HepG2 (cell line): ENCODE results near the gene MRPL20. TPM values are rescaled to one million over a fixed set of nuclear protein-coding genes. Genes with fewer than 3 reads are reported as not detected.
A peak's percentile ranks its signal among the peaks of the same experiment; 100 is the strongest.

Experiments
- IRF2 ChIP-seq: IDR thresholded peaks from 2 replicates; pipeline ENCODE4 v1.6.1; 2018; ENCODE audit warnings: missing genetic modification reagents, missing compliant biosample characterization
- PCBP2 ChIP-seq: fragments of 200-400 bp; formaldehyde crosslinking; optimal IDR thresholded peaks from 2 replicates; pipeline ENCODE3; 2018; ENCODE audit warnings: low read length, low read depth; ENCODE audit not compliant: poor library complexity, severe bottlenecking
- PREB ChIP-seq: sonication (generic); formaldehyde crosslinking; IDR thresholded peaks from 2 replicates; pipeline ENCODE4 v1.4.0; 2020; ENCODE audit warnings: missing genetic modification reagents
- SAFB2 ChIP-seq: sonication (generic); formaldehyde crosslinking; IDR thresholded peaks from 2 replicates; pipeline ENCODE4 v1.5.1; 2020; ENCODE audit warnings: missing genetic modification reagents, low read depth, mild to moderate bottlenecking, borderline replicate concordance
- SOX5 ChIP-seq: IDR thresholded peaks from 2 replicates; pipeline ENCODE4 v1.6.1; 2016; ENCODE audit warnings: borderline replicate concordance
- TMF1 ChIP-seq: sonication (generic); formaldehyde crosslinking; IDR thresholded peaks from 2 replicates; pipeline ENCODE4 v1.8.1; 2022; ENCODE audit warnings: low read depth, missing genetic modification reagents
- XBP1 ChIP-seq: sonication (generic); formaldehyde crosslinking; IDR thresholded peaks from 2 replicates; pipeline ENCODE4 v1.5.0; 2020; ENCODE audit warnings: missing genetic modification reagents
- XRCC5 ChIP-seq: fragments of 200-400 bp; formaldehyde crosslinking; optimal IDR thresholded peaks from 2 replicates; pipeline ENCODE3; 2017; ENCODE audit warnings: mild to moderate bottlenecking, low read length
- ZNF230 ChIP-seq: sonication (generic); formaldehyde crosslinking; IDR thresholded peaks from 2 replicates; pipeline ENCODE4 v1.4.0; 2020; ENCODE audit warnings: mild to moderate bottlenecking, missing genetic modification reagents
- ZNF615 ChIP-seq: sonication (generic); formaldehyde crosslinking; IDR thresholded peaks from 2 replicates; pipeline ENCODE4 v1.5.0; 2020; ENCODE audit warnings: mild to moderate bottlenecking, missing genetic modification reagents, borderline replicate concordance
- ZNF644 ChIP-seq: IDR thresholded peaks from 2 replicates; pipeline ENCODE4 v1.6.1; 2016; ENCODE audit warnings: low read depth
- ZNF678 ChIP-seq: sonication (generic); formaldehyde crosslinking; IDR thresholded peaks from 2 replicates; pipeline ENCODE4 v1.4.0; 2020; ENCODE audit warnings: mild to moderate bottlenecking, missing genetic modification reagents
- ZNF788 ChIP-seq: sonication (generic); formaldehyde crosslinking; IDR thresholded peaks from 2 replicates; pipeline ENCODE4 v1.5.0; 2020; ENCODE audit warnings: mild to moderate bottlenecking, missing genetic modification reagents, borderline replicate concordance
- ZNF816 ChIP-seq: sonication (generic); formaldehyde crosslinking; IDR thresholded peaks from 2 replicates; pipeline ENCODE4 v1.8.0; 2022; ENCODE audit warnings: missing genetic modification reagents, mild to moderate bottlenecking, borderline replicate concordance
- polyA plus RNA-seq, 8 experiments: library from polyadenylated mRNA; depleted of rRNA in 3 of 8; stranded (reverse) in 7 of 8; unstranded in 1 of 8; fragments of >200 nt; fragmentation: Illumina TruSeq in 4 of 8; extraction: Trizol in 4 of 8; gene quantifications; 2 replicates each; pipeline versions ENCODE4 v1.2.1 to v1.2.3, GENCODE V29; 2011 to 2016; ENCODE audit warnings: low read depth in 4 of 8, missing spikeins in 1 of 8, mixed read lengths in 1 of 8; ENCODE audit not compliant: insufficient read depth in 1 of 8
- total RNA-seq, 5 experiments: library from RNA; depleted of rRNA; stranded (reverse); fragments of >200 nt; fragmentation: Illumina TruSeq; extraction: Trizol; gene quantifications; 2 replicates each; pipeline ENCODE4 v1.2.3, GENCODE V29; 2016; ENCODE audit warnings: low read depth in 1 of 5
- TF ChIP-seq, protein P1 (sequence below): sonication (generic); formaldehyde crosslinking; IDR thresholded peaks from 2 replicates; pipeline ENCODE4 v1.9.0; 2021; ENCODE audit warnings: mild to moderate bottlenecking, missing genetic modification reagents
- TF ChIP-seq, protein P2 (sequence below): sonication (generic); formaldehyde crosslinking; IDR thresholded peaks from 2 replicates; pipeline ENCODE4 v1.4.0; 2020; ENCODE audit warnings: missing genetic modification reagents, mild to moderate bottlenecking, borderline replicate concordance
- TF ChIP-seq, protein P3 (sequence below): IDR thresholded peaks from 2 replicates; pipeline ENCODE4 v1.6.1; 2016; ENCODE audit warnings: control low read depth

MRPL20 gene
- total and polyA plus RNA-seq, 2 of the 13 experiments (the other 11 are each of a cell fraction or from before 2014, with no cell fraction given) = 59.2 to 127 TPM

DNA sequence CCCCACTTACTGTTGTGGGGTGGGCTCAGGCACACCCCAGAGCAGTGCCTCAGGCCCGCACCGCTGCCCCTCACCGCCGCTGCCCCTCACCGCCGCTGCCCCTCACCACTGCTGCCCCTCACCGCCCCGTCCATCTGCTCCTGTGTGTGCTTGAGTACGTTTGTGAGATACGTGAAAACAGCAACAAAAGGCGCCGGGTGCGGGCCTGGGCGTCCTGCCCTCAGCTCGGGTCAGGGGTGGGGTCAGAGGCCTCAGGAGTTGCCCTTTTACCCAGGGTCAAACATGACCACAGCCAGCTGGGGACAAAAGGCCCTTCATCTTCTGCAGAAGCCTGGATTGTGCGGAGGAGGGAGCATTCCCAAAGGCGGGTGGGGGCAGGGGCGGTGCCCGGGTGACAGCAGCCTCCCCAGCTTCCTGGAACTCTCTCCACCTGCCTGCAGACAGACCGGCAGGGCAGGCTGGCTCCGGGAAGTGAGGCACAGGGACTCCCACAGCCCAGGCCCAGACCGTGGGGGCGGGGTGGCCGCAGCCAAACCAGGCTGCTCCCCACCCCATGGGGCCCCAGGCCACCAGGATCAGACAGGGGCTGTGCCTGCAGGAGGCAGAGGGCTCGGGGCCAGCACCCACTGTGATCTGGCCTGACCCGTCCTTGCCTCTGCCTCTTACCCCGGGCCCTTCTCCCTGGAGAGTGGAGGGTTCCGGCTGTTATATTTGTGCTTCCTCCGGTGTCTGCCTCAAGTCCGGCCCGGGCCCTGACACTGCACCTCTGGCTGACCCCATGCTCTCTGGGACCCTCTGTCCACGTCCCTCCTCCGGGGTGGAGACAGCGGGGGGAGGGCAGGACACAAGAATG, 26.1 kb upstream of the MRPL20 start (continued):
- TF ChIP-seq, protein P1, sequence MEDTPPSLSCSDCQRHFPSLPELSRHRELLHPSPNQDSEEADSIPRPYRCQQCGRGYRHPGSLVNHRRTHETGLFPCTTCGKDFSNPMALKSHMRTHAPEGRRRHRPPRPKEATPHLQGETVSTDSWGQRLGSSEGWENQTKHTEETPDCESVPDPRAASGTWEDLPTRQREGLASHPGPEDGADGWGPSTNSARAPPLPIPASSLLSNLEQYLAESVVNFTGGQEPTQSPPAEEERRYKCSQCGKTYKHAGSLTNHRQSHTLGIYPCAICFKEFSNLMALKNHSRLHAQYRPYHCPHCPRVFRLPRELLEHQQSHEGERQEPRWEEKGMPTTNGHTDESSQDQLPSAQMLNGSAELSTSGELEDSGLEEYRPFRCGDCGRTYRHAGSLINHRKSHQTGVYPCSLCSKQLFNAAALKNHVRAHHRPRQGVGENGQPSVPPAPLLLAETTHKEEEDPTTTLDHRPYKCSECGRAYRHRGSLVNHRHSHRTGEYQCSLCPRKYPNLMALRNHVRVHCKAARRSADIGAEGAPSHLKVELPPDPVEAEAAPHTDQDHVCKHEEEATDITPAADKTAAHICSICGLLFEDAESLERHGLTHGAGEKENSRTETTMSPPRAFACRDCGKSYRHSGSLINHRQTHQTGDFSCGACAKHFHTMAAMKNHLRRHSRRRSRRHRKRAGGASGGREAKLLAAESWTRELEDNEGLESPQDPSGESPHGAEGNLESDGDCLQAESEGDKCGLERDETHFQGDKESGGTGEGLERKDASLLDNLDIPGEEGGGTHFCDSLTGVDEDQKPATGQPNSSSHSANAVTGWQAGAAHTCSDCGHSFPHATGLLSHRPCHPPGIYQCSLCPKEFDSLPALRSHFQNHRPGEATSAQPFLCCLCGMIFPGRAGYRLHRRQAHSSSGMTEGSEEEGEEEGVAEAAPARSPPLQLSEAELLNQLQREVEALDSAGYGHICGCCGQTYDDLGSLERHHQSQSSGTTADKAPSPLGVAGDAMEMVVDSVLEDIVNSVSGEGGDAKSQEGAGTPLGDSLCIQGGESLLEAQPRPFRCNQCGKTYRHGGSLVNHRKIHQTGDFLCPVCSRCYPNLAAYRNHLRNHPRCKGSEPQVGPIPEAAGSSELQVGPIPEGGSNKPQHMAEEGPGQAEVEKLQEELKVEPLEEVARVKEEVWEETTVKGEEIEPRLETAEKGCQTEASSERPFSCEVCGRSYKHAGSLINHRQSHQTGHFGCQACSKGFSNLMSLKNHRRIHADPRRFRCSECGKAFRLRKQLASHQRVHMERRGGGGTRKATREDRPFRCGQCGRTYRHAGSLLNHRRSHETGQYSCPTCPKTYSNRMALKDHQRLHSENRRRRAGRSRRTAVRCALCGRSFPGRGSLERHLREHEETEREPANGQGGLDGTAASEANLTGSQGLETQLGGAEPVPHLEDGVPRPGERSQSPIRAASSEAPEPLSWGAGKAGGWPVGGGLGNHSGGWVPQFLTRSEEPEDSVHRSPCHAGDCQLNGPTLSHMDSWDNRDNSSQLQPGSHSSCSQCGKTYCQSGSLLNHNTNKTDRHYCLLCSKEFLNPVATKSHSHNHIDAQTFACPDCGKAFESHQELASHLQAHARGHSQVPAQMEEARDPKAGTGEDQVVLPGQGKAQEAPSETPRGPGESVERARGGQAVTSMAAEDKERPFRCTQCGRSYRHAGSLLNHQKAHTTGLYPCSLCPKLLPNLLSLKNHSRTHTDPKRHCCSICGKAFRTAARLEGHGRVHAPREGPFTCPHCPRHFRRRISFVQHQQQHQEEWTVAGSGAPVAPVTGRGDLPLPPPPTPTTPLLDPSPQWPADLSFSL = no peak
- TF ChIP-seq ZNF615 (peak; percentile 94; the same call in 1 of the 2 replicates), PREB (CRISPR knock-in tag) (no peak), SOX5 (CRISPR knock-in tag) (peak; percentile 92), IRF2 (CRISPR knock-in tag) (peak; percentile 81), SAFB2 (CRISPR knock-in tag) (no peak; the same call in none of the 2 replicates), ZNF816 (CRISPR knock-in tag) (no peak), ZNF230 (CRISPR knock-in tag) (no peak; the same call in 1 of the 2 replicates), ZNF644 (peak; percentile 14; the same call in 1 of the 2 replicates), XBP1 (CRISPR knock-in tag) (no peak), ZNF678 (CRISPR knock-in tag) (0 out of 2 replicates have a peak, but pooled peaks have one; percentile 61), XRCC5 (peak; percentile 87), PCBP2 (no peak), TMF1 (no peak; the same call in 1 of the 2 replicates), ZNF788 (CRISPR knock-in tag) (peak; percentile 79)
- TF ChIP-seq, protein P2, sequence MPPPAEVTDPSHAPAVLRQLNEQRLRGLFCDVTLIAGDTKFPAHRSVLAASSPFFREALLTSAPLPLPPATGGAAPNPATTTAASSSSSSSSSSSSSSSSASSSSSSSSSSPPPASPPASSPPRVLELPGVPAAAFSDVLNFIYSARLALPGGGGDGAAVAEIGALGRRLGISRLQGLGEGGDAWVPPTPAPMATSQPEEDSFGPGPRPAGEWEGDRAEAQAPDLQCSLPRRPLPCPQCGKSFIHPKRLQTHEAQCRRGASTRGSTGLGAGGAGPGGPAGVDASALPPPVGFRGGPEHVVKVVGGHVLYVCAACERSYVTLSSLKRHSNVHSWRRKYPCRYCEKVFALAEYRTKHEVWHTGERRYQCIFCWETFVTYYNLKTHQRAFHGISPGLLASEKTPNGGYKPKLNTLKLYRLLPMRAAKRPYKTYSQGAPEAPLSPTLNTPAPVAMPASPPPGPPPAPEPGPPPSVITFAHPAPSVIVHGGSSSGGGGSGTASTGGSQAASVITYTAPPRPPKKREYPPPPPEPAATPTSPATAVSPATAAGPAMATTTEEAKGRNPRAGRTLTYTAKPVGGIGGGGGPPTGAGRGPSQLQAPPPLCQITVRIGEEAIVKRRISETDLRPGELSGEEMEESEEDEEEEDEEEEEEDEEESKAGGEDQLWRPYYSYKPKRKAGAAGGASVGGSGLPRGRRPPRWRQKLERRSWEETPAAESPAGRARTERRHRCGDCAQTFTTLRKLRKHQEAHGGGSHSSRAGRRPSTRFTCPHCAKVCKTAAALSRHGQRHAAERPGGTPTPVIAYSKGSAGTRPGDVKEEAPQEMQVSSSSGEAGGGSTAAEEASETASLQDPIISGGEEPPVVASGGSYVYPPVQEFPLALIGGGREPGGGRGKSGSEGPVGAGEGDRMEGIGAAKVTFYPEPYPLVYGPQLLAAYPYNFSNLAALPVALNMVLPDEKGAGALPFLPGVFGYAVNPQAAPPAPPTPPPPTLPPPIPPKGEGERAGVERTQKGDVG = peak; percentile 57; the same call in 1 of the 2 replicates
- TF ChIP-seq, protein P3, sequence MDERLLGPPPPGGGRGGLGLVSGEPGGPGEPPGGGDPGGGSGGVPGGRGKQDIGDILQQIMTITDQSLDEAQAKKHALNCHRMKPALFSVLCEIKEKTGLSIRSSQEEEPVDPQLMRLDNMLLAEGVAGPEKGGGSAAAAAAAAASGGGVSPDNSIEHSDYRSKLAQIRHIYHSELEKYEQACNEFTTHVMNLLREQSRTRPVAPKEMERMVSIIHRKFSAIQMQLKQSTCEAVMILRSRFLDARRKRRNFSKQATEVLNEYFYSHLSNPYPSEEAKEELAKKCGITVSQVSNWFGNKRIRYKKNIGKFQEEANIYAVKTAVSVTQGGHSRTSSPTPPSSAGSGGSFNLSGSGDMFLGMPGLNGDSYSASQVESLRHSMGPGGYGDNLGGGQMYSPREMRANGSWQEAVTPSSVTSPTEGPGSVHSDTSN (CRISPR knock-in tag) = no peak
